Keratinocyte (primary cell): ENCODE measurements around the gene RASGRF2. TPM values are rescaled to one million over a fixed set of nuclear protein-coding genes. Genes with fewer than 3 reads are reported as not detected.
"Not testable (repeated sequence)": the region's sequence is repeated elsewhere in the genome, so short reads cannot be mapped to it uniquely, and the experiment has no call there.

Experiments used
- DNase-seq: peaks from one replicate; pipeline ENCODE4 v3.0.0-alpha.2; 2011; ENCODE audit warnings: low read depth, missing footprints, low spot score
- FAIRE-seq: peaks from 2 replicates; lab custom pipeline; 2011; peaks lifted over from hg19 to GRCh38; lab: Jason Lieb, UNC
- H2AFZ ChIP-seq: 2 replicates; pipeline ENCODE4 v1.6.0; 2012; ENCODE audit warnings: low read length, control low read depth, inconsistent platforms; ENCODE audit not compliant: control insufficient read depth
- H3K27ac ChIP-seq: 2 replicates; pipeline ENCODE4 v1.5.1; 2011; ENCODE audit warnings: low read length; ENCODE audit not compliant: control insufficient read depth, insufficient read depth
- H3K27me3 ChIP-seq: 3 replicates; pipeline ENCODE4 v1.6.0; 2011; ENCODE audit warnings: low read length; ENCODE audit not compliant: control insufficient read depth, insufficient read depth; ENCODE audit errors: extremely low read depth
- H3K36me3 ChIP-seq, 2 experiments: 2 replicates in 1 of 2; 3 replicates in 1 of 2; pipeline ENCODE4 v1.5.1; 2011; ENCODE audit warnings: low read length in 2 of 2, mild to moderate bottlenecking in 1 of 2; ENCODE audit not compliant: control insufficient read depth in 2 of 2, insufficient read depth in 2 of 2; ENCODE audit errors: extremely low read depth in 1 of 2
- H3K4me1 ChIP-seq: 3 replicates; pipeline ENCODE4 v1.5.1; 2011; ENCODE audit warnings: low read length; ENCODE audit not compliant: control insufficient read depth, insufficient read depth; ENCODE audit errors: extremely low read depth
- H3K4me2 ChIP-seq: 3 replicates; pipeline ENCODE4 v1.6.0; 2011; ENCODE audit warnings: low read depth, low read length; ENCODE audit not compliant: control insufficient read depth, insufficient read depth; ENCODE audit errors: extremely low read depth
- H3K4me3 ChIP-seq, 3 experiments: fragments of 200-600 bp in 1 of 3; sonication (generic) in 1 of 3; 2 replicates in 2 of 3; 3 replicates in 1 of 3; pipeline ENCODE4 v1.5.1; 2011 to 2016; ENCODE audit warnings: low read length in 3 of 3, mild to moderate bottlenecking in 3 of 3, control low read depth in 2 of 3, inconsistent platforms in 1 of 3, low read depth in 1 of 3, mixed read lengths in 1 of 3, mixed run types in 1 of 3, moderate library complexity in 1 of 3; ENCODE audit not compliant: control insufficient read depth in 2 of 3, insufficient read depth in 2 of 3; ENCODE audit errors: extremely low read depth in 1 of 3
- H3K79me2 ChIP-seq: 2 replicates; pipeline ENCODE4 v1.6.0; 2012; ENCODE audit warnings: low read length; ENCODE audit not compliant: control insufficient read depth, insufficient read depth
- H3K9ac ChIP-seq: 3 replicates; pipeline ENCODE4 v1.6.0; 2011; ENCODE audit warnings: low read length; ENCODE audit not compliant: control insufficient read depth, insufficient read depth; ENCODE audit errors: extremely low read depth
- H3K9me1 ChIP-seq: 3 replicates; pipeline ENCODE4 v1.6.0; 2011; ENCODE audit warnings: low read length; ENCODE audit not compliant: control insufficient read depth, insufficient read depth; ENCODE audit errors: extremely low read depth
- H3K9me3 ChIP-seq: 2 replicates; pipeline ENCODE4 v1.5.1; 2012; ENCODE audit warnings: low read depth, low read length; ENCODE audit not compliant: control insufficient read depth
- H4K20me1 ChIP-seq: 3 replicates; pipeline ENCODE4 v1.6.0; 2011; ENCODE audit warnings: low read length; ENCODE audit not compliant: control insufficient read depth, insufficient read depth; ENCODE audit errors: extremely low read depth
- EZH2 ChIP-seq: IDR thresholded peaks from one replicate; pipeline ENCODE4 v1.6.1; 2012; ENCODE audit warnings: inconsistent platforms, mild to moderate bottlenecking, low read length, moderate library complexity
- dilution Hi-C: fragments of 300-500 bp; cut with MboI; formaldehyde crosslinking; loops from one replicate; pipeline ENCODE4 v1.7.0; 2020; ENCODE audit warnings: low sequenced_read_pairs; ENCODE audit not compliant: extremely low pct_ligation_motif_present
- polyA plus RNA-seq, 5 experiments: library from polyadenylated mRNA; depleted of rRNA in 3 of 5; stranded (reverse) in 3 of 5; stranded (forward) in 1 of 5; unstranded in 1 of 5; fragments of >200 nt; gene quantifications; 1 replicate in 1 of 5; 2 replicates in 3 of 5; 3 replicates in 1 of 5; pipeline versions ENCODE4 v1.2.1 to v1.2.3, GENCODE V29; 2011 to 2012; ENCODE audit warnings: missing spikeins in 2 of 5, low read depth in 1 of 5, low replicate concordance in 1 of 5
- TF ChIP-seq, protein P1 (sequence below), 3 experiments: IDR thresholded peaks in 1 of 3; conservative IDR thresholded peaks in 1 of 3; optimal IDR thresholded peaks in 1 of 3; 2 replicates in 2 of 3; 3 replicates in 1 of 3; pipeline versions ENCODE3 to v1.5.1; 2011; ENCODE audit warnings: low read length in 3 of 3, mild to moderate bottlenecking in 3 of 3, moderate library complexity in 2 of 3, control low read depth in 1 of 3, inconsistent platforms in 1 of 3; ENCODE audit not compliant: insufficient read depth in 2 of 3; ENCODE audit errors: extremely low read depth in 1 of 3

The RASGRF2 gene
- polyA plus RNA-seq, 1 donor (not counting 4 experiments of a cell fraction or from before 2014, with no cell fraction given) = 0.03 TPM

DNA sequence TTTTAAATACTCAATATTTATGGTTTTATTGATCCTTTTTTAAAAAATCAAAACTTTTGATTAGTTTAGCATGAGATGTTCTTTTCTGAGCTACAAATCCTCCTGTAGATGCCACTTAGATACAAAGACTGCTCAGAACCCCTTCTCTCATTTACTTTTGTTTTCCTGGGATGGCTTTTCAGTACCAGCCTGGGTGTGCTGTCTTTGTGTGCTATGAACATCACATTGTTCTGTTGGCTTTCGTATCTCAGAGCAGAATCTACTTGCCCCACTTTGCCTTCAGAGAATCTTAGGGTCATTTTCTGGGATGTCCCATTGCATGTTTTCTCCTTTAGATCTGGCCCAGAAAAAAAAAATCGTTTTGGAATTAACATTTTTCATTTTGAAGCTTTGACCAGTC, 85.9 kb downstream of the RASGRF2 start:
- Histone ChIP-seq H2AFZ (no peak overlapping the region), H3K79me2 (no peaks in the 10 kb centered on the region), H3K9me3 (no peaks in the 10 kb centered on the region), H3K9me1 (no peaks in the 10 kb centered on the region), H3K27me3 (peaks cover 6% of the 10 kb centered on the region), H3K27ac (no peak overlapping the region), H3K4me1 (no peaks in the 10 kb centered on the region), H3K9ac (no peak overlapping the region), H3K4me3 (no peak overlapping the region), H3K36me3 (no peaks in the 10 kb centered on the region), H4K20me1 (no peaks in the 10 kb centered on the region), H3K4me2 (no peak overlapping the region)
- dilution Hi-C loops = no loop called here
- TF ChIP-seq, protein P1, sequence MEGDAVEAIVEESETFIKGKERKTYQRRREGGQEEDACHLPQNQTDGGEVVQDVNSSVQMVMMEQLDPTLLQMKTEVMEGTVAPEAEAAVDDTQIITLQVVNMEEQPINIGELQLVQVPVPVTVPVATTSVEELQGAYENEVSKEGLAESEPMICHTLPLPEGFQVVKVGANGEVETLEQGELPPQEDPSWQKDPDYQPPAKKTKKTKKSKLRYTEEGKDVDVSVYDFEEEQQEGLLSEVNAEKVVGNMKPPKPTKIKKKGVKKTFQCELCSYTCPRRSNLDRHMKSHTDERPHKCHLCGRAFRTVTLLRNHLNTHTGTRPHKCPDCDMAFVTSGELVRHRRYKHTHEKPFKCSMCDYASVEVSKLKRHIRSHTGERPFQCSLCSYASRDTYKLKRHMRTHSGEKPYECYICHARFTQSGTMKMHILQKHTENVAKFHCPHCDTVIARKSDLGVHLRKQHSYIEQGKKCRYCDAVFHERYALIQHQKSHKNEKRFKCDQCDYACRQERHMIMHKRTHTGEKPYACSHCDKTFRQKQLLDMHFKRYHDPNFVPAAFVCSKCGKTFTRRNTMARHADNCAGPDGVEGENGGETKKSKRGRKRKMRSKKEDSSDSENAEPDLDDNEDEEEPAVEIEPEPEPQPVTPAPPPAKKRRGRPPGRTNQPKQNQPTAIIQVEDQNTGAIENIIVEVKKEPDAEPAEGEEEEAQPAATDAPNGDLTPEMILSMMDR (optimal IDR thresholded peaks at IDR 0.05 in 1 of 3, IDR thresholded peaks at IDR 0.05 in 1 of 3, conservative IDR thresholded peaks at IDR 0.05 in 1 of 3; ENCODE audit: extremely low read depth in 1 of 3, insufficient read depth in 2 of 3, low read length in 3 of 3) = no peak
- no peak for TF ChIP-seq EZH2
- DNase-seq (no peak), FAIRE-seq (no peak)

GRCh38 chr5:81052325-81052724, 92.2 kb downstream of the RASGRF2 start:
- no peak overlapping the region for H3K4me3 ChIP-seq
- H3K4me1 ChIP-seq = no peaks in the 10 kb centered on the region
- H3K27ac ChIP-seq = no peak overlapping the region
- peaks cover 3% of the 10 kb centered on the region for H3K27me3 ChIP-seq
- H3K79me2 ChIP-seq = no peaks in the 10 kb centered on the region
- dilution Hi-C loops = no loop called here
- no peak overlapping the region for H2AFZ ChIP-seq
- H3K4me2 ChIP-seq = no peak overlapping the region
- no peak for TF ChIP-seq EZH2
- TF ChIP-seq, protein P1 (optimal IDR thresholded peaks at IDR 0.05 in 1 of 3, IDR thresholded peaks at IDR 0.05 in 1 of 3, conservative IDR thresholded peaks at IDR 0.05 in 1 of 3; ENCODE audit: extremely low read depth in 1 of 3, insufficient read depth in 2 of 3, low read length in 3 of 3) = no peak
- DNase-seq = no peak
- H4K20me1 ChIP-seq = no peaks in the 10 kb centered on the region
- H3K36me3 ChIP-seq = no peaks in the 10 kb centered on the region
- no peak for FAIRE-seq
- H3K9ac ChIP-seq = no peak overlapping the region
- H3K9me3 ChIP-seq = no peaks in the 10 kb centered on the region
- H3K9me1 ChIP-seq = no peaks in the 10 kb centered on the region

GRCh38 chr5:81053282-81053681, 93.1 kb downstream of the RASGRF2 start:
- H3K27ac ChIP-seq, H4K20me1 ChIP-seq, H3K4me2 ChIP-seq, FAIRE-seq, H2AFZ ChIP-seq, H3K4me3 ChIP-seq, H3K9me3 ChIP-seq, H3K9me1 ChIP-seq, DNase-seq, H3K79me2 ChIP-seq, H3K4me1 ChIP-seq, H3K36me3 ChIP-seq, H3K9ac ChIP-seq, dilution Hi-C loops, H3K27me3 ChIP-seq: not testable (repeated sequence)
